Caco-2 (cell line): ENCODE data around the gene ARHGDIG. TPM values are rescaled to one million over a fixed set of nuclear protein-coding genes. Genes with fewer than 3 reads are reported as not detected.

Experiments used
- BruUV-seq: library from RNA; stranded (reverse); fragments of 400-500 nt; replicated peaks from 2 replicates; lab custom pipeline; 2021; lab: Mats Ljungman, UMichigan
- CTCF ChIA-PET: fragments of 300-600 bp; sonication (Branson Sonifier 250); formaldehyde crosslinking; loops from one replicate; lab custom pipeline; 2022; ENCODE audit warnings: antibody characterized with exemption; lab: Charles Lee
- POLR2A ChIA-PET: fragments of 300-600 bp; sonication (Branson Sonifier 250); formaldehyde crosslinking; loops from one replicate; lab custom pipeline; 2022; ENCODE audit warnings: antibody characterized with exemption; lab: Charles Lee
- DNase-seq, 2 experiments: peaks; one replicate each; pipeline versions ENCODE4 v3.0.0 to v3.0.0-alpha.2; 2020 to 2022
- H3K27me3 ChIP-seq: replicated peaks from 2 replicates; pipeline ENCODE4 v1.6.0; 2011; ENCODE audit warnings: low read length; ENCODE audit not compliant: control insufficient read depth, insufficient read depth
- H3K36me3 ChIP-seq: 2 replicates; pipeline ENCODE4 v1.5.1; 2011; ENCODE audit warnings: low read length; ENCODE audit not compliant: control insufficient read depth, insufficient read depth
- H3K4me1 ChIP-seq: fragments of 250-450 bp; sonication (Bioruptor Pico); 2 replicates; pipeline ENCODE4 v1.5.1; 2020; ENCODE audit warnings: mild to moderate bottlenecking
- H3K4me3 ChIP-seq: 2 replicates; pipeline ENCODE4 v1.5.1; 2011; ENCODE audit warnings: low read depth, mild to moderate bottlenecking, control low read depth, low read length
- H3K9me3 ChIP-seq: fragments of 250-450 bp; sonication (Bioruptor Pico); 2 replicates; pipeline ENCODE4 v1.5.1; 2020; ENCODE audit warnings: mild to moderate bottlenecking, moderate library complexity
- H3K27ac Mint-ChIP-seq: one replicate; pipeline ENCODE4 v1.8.0; 2022; ENCODE audit warnings: mixed read lengths; ENCODE audit not compliant: unreplicated experiment
- H3K27me3 Mint-ChIP-seq: one replicate; pipeline ENCODE4 v1.8.0; 2022; ENCODE audit warnings: mixed read lengths; ENCODE audit not compliant: insufficient read depth, unreplicated experiment
- H3K36me3 Mint-ChIP-seq: one replicate; pipeline ENCODE4 v1.8.0; 2022; ENCODE audit warnings: mild to moderate bottlenecking, mixed read lengths; ENCODE audit not compliant: insufficient read depth, unreplicated experiment
- H3K4me1 Mint-ChIP-seq: one replicate; pipeline ENCODE4 v1.8.0; 2022; ENCODE audit warnings: low read depth, mixed read lengths; ENCODE audit not compliant: unreplicated experiment
- H3K4me3 Mint-ChIP-seq: one replicate; pipeline ENCODE4 v1.8.0; 2022; ENCODE audit warnings: mild to moderate bottlenecking, moderate library complexity, mixed read lengths; ENCODE audit not compliant: unreplicated experiment
- H3K9me3 Mint-ChIP-seq: one replicate; pipeline ENCODE4 v1.8.0; 2022; ENCODE audit warnings: mixed read lengths; ENCODE audit not compliant: unreplicated experiment
- CTCF ChIP-seq, 2 experiments: fragments of 200-600 bp in 1 of 2; IDR thresholded peaks; 1 replicate in 1 of 2; 2 replicates in 1 of 2; pipeline versions ENCODE4 v1.5.1 to v1.8.0; 2011 to 2022; ENCODE audit warnings: antibody characterized with exemption in 1 of 2, control low read depth in 1 of 2, inconsistent platforms in 1 of 2, low read depth in 1 of 2, low read length in 1 of 2, mild to moderate bottlenecking in 1 of 2, moderate library complexity in 1 of 2; ENCODE audit not compliant: insufficient read depth in 1 of 2, severe bottlenecking in 1 of 2, unreplicated experiment in 1 of 2
- intact Hi-C: fragments of 100-400 bp; cut with micrococcal nuclease; formaldehyde crosslinking; loops from one replicate; pipeline ENCODE4 v1.10.0; 2022; ENCODE audit not compliant: unreplicated experiment
- total RNA-seq: library from RNA; stranded (reverse); gene quantifications from 2 replicates; pipeline ENCODE4 v1.2.3, GENCODE V29; 2022

ARHGDIG gene
- total RNA-seq, 1 experiment from 2014 or later = 2.1 TPM

- intact Hi-C loops = no loop called here
- no peaks in the 10 kb centered on the region for H3K9me3 Mint-ChIP-seq
- CTCF ChIA-PET = interaction anchor here (0.6 kb wide), 1 partner anchor 44 kb away, joined by 4 read pairs; no protein-coding TSS in a partner anchor
Observed at GRCh38 chr16:290681-291405, 10.5 kb downstream of the ARHGDIG start.

GRCh38 chr16:291539-291938 lies 11.1 kb downstream of the ARHGDIG start:
- ChIA-PET POLR2A (no interaction called here), CTCF (no interaction called here)
- no TSS peak for BruUV-seq

More at GRCh38 chr16:290681-291405, 10.5 kb downstream of the ARHGDIG start:
- H3K27ac Mint-ChIP-seq = no peak overlapping the region
- Histone ChIP-seq H3K9me3 (no peaks in the 10 kb centered on the region), H3K4me3 (no peak overlapping the region), H3K4me1 (no peaks in the 10 kb centered on the region), H3K36me3 (no peaks in the 10 kb centered on the region; the same call in 1 of the 2 replicates), H3K27me3 (no peaks in the 10 kb centered on the region)
- POLR2A ChIA-PET = no interaction called here
- H3K4me1 Mint-ChIP-seq = no peaks in the 10 kb centered on the region
- no peak for TF ChIP-seq CTCF (IDR thresholded peaks at IDR 0.05; ENCODE audit: insufficient read depth in 1 of 2, low read depth in 1 of 2, low read length in 1 of 2, severe bottlenecking in 1 of 2, unreplicated experiment in 1 of 2)
- DNase-seq = no peak
- no TSS peak for BruUV-seq
- H3K36me3 Mint-ChIP-seq = peaks cover 44% of the 10 kb centered on the region
- no peak overlapping the region for H3K4me3 Mint-ChIP-seq
- no peaks in the 10 kb centered on the region for H3K27me3 Mint-ChIP-seq

More at GRCh38 chr16:291539-291938, 11.1 kb downstream of the ARHGDIG start:
- Mint-ChIP-seq H3K36me3 (peaks cover 44% of the 10 kb centered on the region), H3K27me3 (no peaks in the 10 kb centered on the region), H3K9me3 (no peaks in the 10 kb centered on the region), H3K4me3 (no peak overlapping the region), H3K4me1 (no peaks in the 10 kb centered on the region), H3K27ac (no peak overlapping the region)
- H3K4me1 ChIP-seq = no peaks in the 10 kb centered on the region
- no peak overlapping the region for H3K4me3 ChIP-seq
- no peaks in the 10 kb centered on the region for H3K9me3 ChIP-seq
- no peak for DNase-seq
- H3K36me3 ChIP-seq = no peaks in the 10 kb centered on the region; the same call in 1 of the 2 replicates
- intact Hi-C loops = no loop called here
- H3K27me3 ChIP-seq = no peaks in the 10 kb centered on the region
- TF ChIP-seq CTCF (IDR thresholded peaks at IDR 0.05; ENCODE audit: insufficient read depth in 1 of 2, low read depth in 1 of 2, low read length in 1 of 2, severe bottlenecking in 1 of 2, unreplicated experiment in 1 of 2) = no peak
